ENCODE measurements around the gene NIT1.
A peak's percentile ranks its signal among the peaks of the same experiment; 100 is the strongest.
"Not testable (repeated sequence)": the region's sequence is repeated elsewhere in the genome, so short reads cannot be mapped to it uniquely, and the experiment has no call there.

Gene NIT1

GRCh38 chr1:161115132-161115711, 2.7 kb upstream of the NIT1 start:
- DNase-seq: no peak

DNA sequence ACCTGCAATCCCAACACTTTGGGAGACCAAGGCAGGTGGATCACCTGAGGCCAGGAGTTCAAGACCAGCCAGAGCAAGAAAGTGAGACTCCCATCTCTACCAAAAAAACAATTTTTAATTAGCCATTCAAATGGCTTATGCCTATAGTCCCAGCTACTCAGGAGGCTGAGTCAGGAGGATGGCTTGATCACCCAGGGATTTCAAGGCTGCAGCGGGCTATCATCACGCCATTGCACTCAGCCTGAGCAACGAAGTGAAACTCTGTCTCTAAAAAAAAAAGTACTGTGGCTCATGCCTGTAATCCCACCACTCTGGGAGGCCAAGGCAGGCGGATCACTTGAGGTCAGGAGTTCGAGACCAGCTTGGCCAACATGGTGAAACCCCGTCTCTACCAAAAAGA, 1.9 kb upstream of the NIT1 start:
- DNase-seq: not testable (repeated sequence)

DNA sequence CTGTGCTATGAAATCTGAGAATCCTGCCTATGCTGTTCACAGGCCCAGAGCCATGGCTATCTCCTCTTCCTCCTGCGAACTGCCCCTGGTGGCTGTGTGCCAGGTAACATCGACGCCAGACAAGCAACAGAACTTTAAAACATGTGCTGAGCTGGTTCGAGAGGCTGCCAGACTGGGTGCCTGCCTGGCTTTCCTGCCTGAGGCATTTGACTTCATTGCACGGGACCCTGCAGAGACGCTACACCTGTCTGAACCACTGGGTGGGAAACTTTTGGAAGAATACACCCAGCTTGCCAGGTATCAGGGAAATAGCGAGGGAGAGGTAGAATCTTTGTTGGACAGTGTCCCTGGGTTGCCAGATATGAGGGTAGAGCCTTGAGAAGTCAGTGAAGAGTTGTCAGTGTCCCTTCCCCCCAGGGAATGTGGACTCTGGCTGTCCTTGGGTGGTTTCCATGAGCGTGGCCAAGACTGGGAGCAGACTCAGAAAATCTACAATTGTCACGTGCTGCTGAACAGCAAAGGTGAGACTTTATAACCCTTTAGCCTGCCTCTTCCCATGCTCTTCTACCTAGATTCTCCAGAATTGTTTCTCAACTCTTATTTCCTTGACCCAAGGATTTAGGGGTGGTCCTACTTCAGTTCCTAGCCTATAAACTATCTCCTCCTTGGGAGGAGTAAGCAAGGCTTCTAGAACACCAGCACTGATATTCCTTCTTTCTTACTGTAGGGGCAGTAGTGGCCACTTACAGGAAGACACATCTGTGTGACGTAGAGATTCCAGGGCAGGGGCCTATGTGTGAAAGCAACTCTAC, 1.4 kb downstream of the NIT1 start:
- no peak for DNase-seq

DNA sequence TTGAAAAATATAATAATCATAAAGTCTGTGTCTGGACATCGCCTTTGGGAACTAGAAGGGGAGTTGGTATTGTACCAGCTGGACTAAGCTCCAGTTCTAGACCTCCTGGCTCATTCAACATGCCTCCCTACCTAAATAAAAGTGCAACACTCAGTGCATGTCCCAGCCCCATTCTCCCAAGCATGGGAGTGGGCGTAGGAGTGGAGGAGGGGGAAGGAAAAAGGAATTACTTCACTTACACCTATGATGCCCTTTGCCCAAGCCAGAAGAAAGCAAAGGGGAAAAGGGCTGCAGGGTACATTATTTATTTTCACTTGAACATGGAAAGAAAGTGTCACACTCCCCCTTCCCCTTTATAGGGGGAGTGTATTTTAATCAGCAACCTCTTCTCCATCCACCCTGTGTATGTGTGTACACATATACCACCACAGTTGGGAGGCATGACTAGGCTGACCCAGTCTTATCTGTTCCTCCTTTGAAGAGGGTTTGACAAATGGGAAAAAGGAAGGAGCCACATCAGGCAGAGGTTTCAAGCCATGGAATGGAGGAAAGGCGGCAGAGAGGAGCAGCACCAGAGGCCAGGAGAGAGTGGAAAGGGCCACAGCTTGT, 3.2 kb downstream of the NIT1 start:
- DNase-seq: no peak

- DNase-seq: no peak
These were observed 3.9 kb downstream of the NIT1 start for GRCh38 chr1:161121834-161122233.

DNA sequence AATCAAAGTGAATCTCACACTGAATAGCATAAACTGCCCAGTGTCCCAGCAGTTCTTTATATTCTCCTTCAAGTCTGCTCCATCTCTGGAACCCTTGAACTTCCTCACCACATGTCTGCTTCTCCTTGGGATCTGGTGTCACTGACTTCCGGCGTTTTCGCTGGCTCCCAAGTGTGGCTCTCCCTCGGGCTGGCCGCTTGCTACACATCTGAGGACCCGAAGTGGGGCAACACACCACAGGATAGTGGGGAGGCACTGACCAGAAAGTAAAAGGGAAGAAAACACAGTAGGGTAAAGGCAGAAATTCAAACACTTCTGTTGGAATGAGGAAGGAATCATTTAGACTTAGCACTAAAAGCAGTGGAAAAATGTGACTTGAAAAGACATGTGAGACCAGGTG, 5.1 kb downstream of the NIT1 start:
- no peak for DNase-seq

DNA sequence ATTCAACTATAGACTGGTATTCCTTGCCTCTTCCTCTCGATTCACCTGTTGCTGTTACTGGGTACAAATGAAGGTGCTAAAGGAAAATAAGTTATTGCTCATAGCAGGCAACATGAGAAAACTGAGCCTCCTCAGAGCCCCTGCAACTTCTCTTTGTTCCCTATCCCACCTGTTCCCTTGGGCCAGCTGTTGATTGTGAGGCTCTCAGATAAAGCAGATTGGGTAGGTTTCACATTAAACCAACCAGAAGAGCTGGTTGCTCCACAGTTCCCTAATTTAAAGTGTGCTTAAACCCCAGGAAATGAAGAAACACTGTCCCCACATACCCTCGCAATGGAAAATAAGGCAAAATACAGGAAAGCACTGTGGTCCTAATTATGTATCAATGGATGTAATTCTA, 9.7 kb downstream of the NIT1 start:
- no peak for DNase-seq

- no peak for DNase-seq
These were observed 10.9 kb downstream of the NIT1 start for GRCh38 chr1:161128591-161129420.

GRCh38 chr1:161130266-161130665, 12.4 kb downstream of the NIT1 start:
- no peak for DNase-seq

- DNase-seq: no peak
These were observed 13.9 kb downstream of the NIT1 start for GRCh38 chr1:161131523-161132409.

DNA sequence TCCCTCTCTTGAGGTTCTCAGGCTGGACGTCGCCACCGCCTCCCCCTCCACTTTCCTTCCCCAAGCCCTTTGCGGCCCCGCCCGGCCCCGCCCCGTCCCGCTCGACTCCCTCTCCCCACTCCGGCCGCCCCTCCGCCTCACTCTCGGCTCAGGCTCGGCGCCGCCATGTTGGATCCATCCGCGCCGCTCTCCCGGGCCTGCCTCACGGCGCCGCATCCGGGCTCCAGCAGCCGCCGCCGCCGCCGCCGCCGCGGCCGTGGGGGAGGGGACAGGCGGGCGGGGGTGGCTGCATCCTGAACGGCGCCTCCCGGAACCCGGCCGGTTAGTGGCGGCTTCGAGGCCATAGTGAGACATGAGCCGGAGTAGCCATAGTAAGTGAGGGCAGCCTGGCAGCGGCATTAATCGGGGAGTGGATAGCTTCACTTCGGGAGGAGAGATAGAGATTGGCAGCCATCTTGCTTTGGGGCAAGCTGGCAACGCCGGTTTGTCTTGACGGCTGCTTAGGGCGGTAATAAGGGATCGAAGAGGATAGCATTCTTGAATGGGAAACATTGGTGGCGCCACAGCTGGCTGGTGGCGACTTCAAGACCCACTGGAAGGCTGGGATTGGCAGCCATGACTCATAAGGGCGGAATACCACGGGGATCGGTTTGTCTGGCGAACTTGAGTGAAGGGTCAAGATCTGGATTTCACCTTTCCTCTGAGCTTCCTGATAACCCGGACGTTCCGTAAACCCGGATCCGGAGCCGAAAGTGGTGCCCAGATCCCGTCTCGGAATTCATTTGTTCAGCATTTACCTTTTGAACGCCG, 14.7 kb downstream of the NIT1 start, which contains the start of gene DEDD:
Gene DEDD, minus strand, starts transcription at position 258 of the 810 bp plus-strand sequence. CDS start 8,205 bp downstream, outside the sequence.
- peak; percentile 98 for DNase-seq

DNA sequence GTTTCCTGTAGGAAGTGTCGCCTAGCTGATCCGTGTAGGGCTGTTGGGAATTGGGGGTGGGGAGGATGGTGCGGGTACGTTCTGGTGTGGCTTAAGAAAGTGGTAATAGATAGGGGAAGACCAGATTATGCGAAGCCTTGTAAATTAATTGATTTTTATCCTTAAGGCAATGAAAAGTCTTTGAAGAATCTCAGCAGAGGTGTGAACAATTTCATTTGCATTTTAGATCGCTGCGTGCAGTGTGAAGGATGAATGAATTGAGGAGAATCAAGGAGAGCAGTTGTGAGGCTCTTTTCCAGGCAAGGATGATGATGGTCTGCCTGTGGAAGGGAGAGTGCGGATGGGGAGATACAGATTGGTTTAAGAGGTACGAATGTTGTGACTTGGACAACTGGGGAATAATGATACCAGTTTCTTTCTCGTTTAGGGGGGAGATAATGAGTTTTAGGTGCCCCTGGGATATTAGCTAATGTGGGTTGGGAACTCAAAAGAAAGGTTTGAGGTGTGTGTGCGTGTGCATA, 15.4 kb downstream of the NIT1 start:
- no peak for DNase-seq

- no peak for DNase-seq
These were observed 20.0 kb downstream of the NIT1 start for GRCh38 chr1:161137881-161138280.

DNA sequence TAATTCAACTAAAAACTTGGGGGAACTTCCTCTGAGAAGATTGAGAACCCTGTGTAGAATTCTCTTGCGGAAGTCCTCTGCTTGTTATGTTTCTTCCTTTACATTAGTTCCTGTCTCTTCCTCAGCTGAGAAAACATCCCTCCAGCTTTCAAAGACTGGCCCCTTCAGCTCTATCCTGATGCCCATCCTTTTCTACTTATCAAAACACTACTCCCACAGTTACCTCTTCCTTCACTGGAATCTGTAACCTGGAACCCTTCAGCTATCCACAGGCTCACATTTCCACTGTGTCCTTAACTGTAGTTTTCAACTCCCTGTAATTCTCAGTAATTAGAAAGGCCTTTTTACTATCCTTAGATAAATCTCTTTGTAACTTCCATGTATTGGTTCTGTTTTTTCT, 20.5 kb downstream of the NIT1 start:
- DNase-seq: no peak

DNA sequence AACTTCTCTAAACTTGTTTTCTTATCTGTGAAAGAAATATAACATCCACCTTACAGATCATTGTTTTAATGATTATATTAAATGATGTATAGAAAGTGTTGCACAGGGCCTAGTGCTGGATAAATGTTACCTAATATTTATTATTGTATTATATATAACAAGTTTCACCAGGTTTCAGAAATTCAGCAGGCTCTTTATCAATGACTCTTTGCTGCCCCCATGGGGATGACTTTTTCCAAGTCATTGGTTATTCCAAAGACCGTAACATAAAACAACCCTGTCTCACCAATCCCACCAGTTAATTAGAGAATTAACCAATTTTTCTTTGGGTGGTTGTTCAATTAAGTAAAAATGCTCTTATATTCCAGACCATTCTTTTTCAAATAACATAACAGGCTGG, 21.9 kb downstream of the NIT1 start:
- DNase-seq: no peak

GRCh38 chr1:161140755-161141400, 23.0 kb downstream of the NIT1 start:
- DNase-seq: no peak

DNA sequence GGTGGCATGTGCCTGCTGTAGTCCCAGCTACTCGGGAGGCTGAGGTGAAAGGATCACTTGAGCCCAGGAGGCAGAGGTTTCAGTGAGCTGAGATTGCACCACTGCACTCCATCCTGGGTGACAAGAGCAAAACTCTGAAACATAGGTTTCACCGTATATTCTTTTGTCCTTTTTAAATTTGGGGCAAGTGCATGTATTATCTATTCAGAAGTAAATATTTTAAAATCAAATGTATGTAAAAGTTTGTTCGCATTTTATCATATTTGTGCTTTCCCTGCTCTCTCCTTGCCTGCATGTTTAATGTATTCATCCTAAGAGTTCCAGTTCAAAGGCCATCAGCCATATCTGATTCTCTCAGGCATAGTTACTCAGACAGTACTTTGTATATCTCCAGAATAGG, 27.9 kb downstream of the NIT1 start:
- no peak for DNase-seq

DNA sequence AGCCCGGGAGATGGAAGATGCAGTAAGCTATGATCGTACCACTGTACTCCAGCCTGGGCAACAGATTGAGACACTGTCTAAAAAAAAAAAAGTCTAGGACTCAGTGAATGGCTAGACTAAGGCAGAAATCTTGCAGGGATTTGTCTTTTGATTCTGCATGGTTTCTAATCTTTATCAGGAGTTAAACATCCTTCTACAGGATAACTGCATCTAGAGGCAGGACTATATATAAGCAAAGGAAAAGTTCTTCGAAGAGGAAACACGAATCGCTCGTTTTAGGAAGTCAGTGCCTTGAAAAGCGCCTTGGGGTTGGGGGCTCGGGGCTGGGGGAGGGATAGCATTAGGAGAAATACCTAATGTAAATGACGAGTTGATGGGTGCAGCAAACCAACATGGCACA, 35.3 kb downstream of the NIT1 start:
- no peak for DNase-seq

GRCh38 chr1:161153682-161154337, 35.9 kb downstream of the NIT1 start, which contains the start of gene UFC1:
TSS of gene UFC1 (plus strand) at chr1:161153978. CDS start at chr1:161153998, 20 bp downstream.
- peak; percentile 84 for DNase-seq

- no peak for DNase-seq
These were observed 40.0 kb downstream of the NIT1 start for GRCh38 chr1:161157867-161158266.

Measured in NCI-H1092 (cell line).